SU-DHL-6 (cell line): Measurements from ENCODE around the gene C19orf25.

Source experiments
- H2AFZ ChIP-seq: fragments of 200-600 bp; sonication (generic); 2 replicates; pipeline ENCODE4 v1.6.1; 2014; ENCODE audit warnings: low read depth, mild to moderate bottlenecking, moderate library complexity, mixed read lengths, antibody characterized with exemption, low read length; ENCODE audit not compliant: severe bottlenecking
- H3F3A ChIP-seq: fragments of 200-600 bp; shearing (Covaris generic); 2 replicates; pipeline ENCODE4 v1.6.0; 2016; ENCODE audit warnings: antibody characterized with exemption, mild to moderate bottlenecking; ENCODE audit not compliant: insufficient read depth
- H3K27ac ChIP-seq: fragments of 200-600 bp; sonication (generic); 2 replicates; pipeline ENCODE4 v1.5.1; 2016; ENCODE audit warnings: low read depth, mild to moderate bottlenecking, low read length, moderate library complexity, mixed read lengths
- H3K27me3 ChIP-seq: fragments of 200-600 bp; sonication (generic), shearing (Covaris generic); 2 replicates; pipeline ENCODE4 v1.6.0; 2014; ENCODE audit warnings: mild to moderate bottlenecking, low read length
- H3K36me3 ChIP-seq: fragments of 200-600 bp; sonication (generic); 2 replicates; pipeline ENCODE4 v1.6.1; 2014; ENCODE audit warnings: mild to moderate bottlenecking, low read length, mixed read lengths
- H3K4me2 ChIP-seq: fragments of 300-600, 200-600 bp; shearing (Covaris generic), sonication (generic); 2 replicates; pipeline ENCODE4 v1.6.0; 2014; ENCODE audit warnings: low read length, low read depth, mild to moderate bottlenecking; ENCODE audit not compliant: poor library complexity, severe bottlenecking
- H3K4me3 ChIP-seq: fragments of 200-600 bp; sonication (generic); 2 replicates; pipeline ENCODE4 v1.5.1; 2014; ENCODE audit warnings: antibody characterized with exemption, low read length, mild to moderate bottlenecking, mixed read lengths; ENCODE audit not compliant: insufficient read depth, poor library complexity, severe bottlenecking
- H3K79me2 ChIP-seq: fragments of 200-600 bp; sonication (generic); 2 replicates; pipeline ENCODE4 v1.6.1; 2014; ENCODE audit warnings: mild to moderate bottlenecking, low read length, moderate library complexity; ENCODE audit not compliant: insufficient read depth
- H3K9ac ChIP-seq: fragments of 200-600 bp; sonication (generic); 2 replicates; pipeline ENCODE4 v1.7.0; 2014; ENCODE audit warnings: mild to moderate bottlenecking, low read length
- H3K9me2 ChIP-seq: fragments of 200-600 bp; sonication (generic); replicated peaks from 2 replicates; pipeline ENCODE4 v1.6.1; 2014; ENCODE audit warnings: low read length; ENCODE audit not compliant: insufficient read depth
- H3K9me3 ChIP-seq: fragments of 200-600 bp; sonication (generic); 2 replicates; pipeline ENCODE4 v1.6.1; 2014; ENCODE audit warnings: low read length, mixed read lengths; ENCODE audit not compliant: insufficient read depth
- H4K20me1 ChIP-seq: fragments of 200-600 bp; sonication (generic); 2 replicates; pipeline ENCODE4 v1.6.1; 2014; ENCODE audit warnings: low read depth, mild to moderate bottlenecking, antibody characterized with exemption, low read length, moderate library complexity, mixed read lengths
- CTCF ChIP-seq: fragments of 200-600 bp; sonication (generic); IDR thresholded peaks from one replicate; pipeline ENCODE4 v1.5.1; 2017; ENCODE audit warnings: antibody characterized with exemption, mild to moderate bottlenecking, low read length, moderate library complexity; ENCODE audit not compliant: insufficient read depth, poor library complexity, severe bottlenecking
- EZH2phosphoT487 ChIP-seq: fragments of 200-600 bp; sonication (generic), shearing (Covaris generic); conservative IDR thresholded peaks from 2 replicates; pipeline ENCODE4 v1.6.1; 2018; ENCODE audit warnings: mild to moderate bottlenecking, antibody characterized with exemption, low read length, moderate library complexity, mixed read lengths

C19orf25 gene

GRCh38 chr19:1495799-1496713 is 17.0 kb upstream of the C19orf25 start:
- Histone ChIP-seq H3F3A (no peaks in the 10 kb centered on the region), H3K27me3 (no peaks in the 10 kb centered on the region), H3K9ac (no peak overlapping the region), H3K9me3 (no peaks in the 10 kb centered on the region), H3K79me2 (no peaks in the 10 kb centered on the region), H3K9me2 (no peaks in the 10 kb centered on the region), H4K20me1 (no peaks in the 10 kb centered on the region), H3K4me2 (no peak overlapping the region), H3K36me3 (no peaks in the 10 kb centered on the region), H2AFZ (no peak overlapping the region), H3K4me3 (no peak overlapping the region), H3K27ac (no peak overlapping the region)
- TF ChIP-seq EZH2phosphoT487 (no peak), CTCF (no peak)

- Histone ChIP-seq H3K9me2 (no peaks in the 10 kb centered on the region), H3K9me3 (no peaks in the 10 kb centered on the region)
Measured at GRCh38 chr19:1495051-1495798, 16.2 kb upstream of the C19orf25 start.

GRCh38 chr19:1494115-1494815 is 15.2 kb upstream of the C19orf25 start:
- no peaks in the 10 kb centered on the region for H3K36me3 ChIP-seq
- TF ChIP-seq EZH2phosphoT487: no peak

More at GRCh38 chr19:1495051-1495798, 16.2 kb upstream of the C19orf25 start:
- no peak overlapping the region for H3K9ac ChIP-seq
- no peaks in the 10 kb centered on the region for H3K36me3 ChIP-seq
- no peak overlapping the region for H2AFZ ChIP-seq
- no peaks in the 10 kb centered on the region for H3K79me2 ChIP-seq
- no peaks in the 10 kb centered on the region for H3K27me3 ChIP-seq
- no peaks in the 10 kb centered on the region for H4K20me1 ChIP-seq
- H3K27ac ChIP-seq: no peak overlapping the region
- H3F3A ChIP-seq: no peaks in the 10 kb centered on the region
- H3K4me2 ChIP-seq: no peak overlapping the region
- no peak for TF ChIP-seq EZH2phosphoT487
- H3K4me3 ChIP-seq: no peak overlapping the region

GRCh38 chr19:1492474-1493006 is 13.5 kb upstream of the C19orf25 start:
- Histone ChIP-seq H3K9me3 (no peaks in the 10 kb centered on the region), H3K27ac (no peak overlapping the region), H4K20me1 (no peaks in the 10 kb centered on the region), H3K79me2 (no peaks in the 10 kb centered on the region), H3K9me2 (no peaks in the 10 kb centered on the region), H2AFZ (no peak overlapping the region), H3K27me3 (no peaks in the 10 kb centered on the region), H3K36me3 (no peaks in the 10 kb centered on the region), H3F3A (no peaks in the 10 kb centered on the region), H3K4me3 (no peak overlapping the region), H3K4me2 (no peak overlapping the region), H3K9ac (no peak overlapping the region)
- TF ChIP-seq EZH2phosphoT487: no peak
- no peak for TF ChIP-seq CTCF

More at GRCh38 chr19:1494115-1494815, 15.2 kb upstream of the C19orf25 start:
- H3K27ac ChIP-seq: no peak overlapping the region
- no peaks in the 10 kb centered on the region for H3K27me3 ChIP-seq
- no peaks in the 10 kb centered on the region for H3K9me3 ChIP-seq
- H3K9me2 ChIP-seq: no peaks in the 10 kb centered on the region
- H3K4me2 ChIP-seq: no peak overlapping the region
- H4K20me1 ChIP-seq: no peaks in the 10 kb centered on the region
- no peak overlapping the region for H3K9ac ChIP-seq
- H3K79me2 ChIP-seq: no peaks in the 10 kb centered on the region
- H3K4me3 ChIP-seq: no peak overlapping the region
- H3F3A ChIP-seq: no peaks in the 10 kb centered on the region
- H2AFZ ChIP-seq: no peak overlapping the region
